Measurements from ENCODE around the gene FERMT2. TPM values are rescaled to one million over a fixed set of nuclear protein-coding genes. Genes with fewer than 3 reads are reported as not detected.

Gene FERMT2
- total RNA-seq, 6 experiments from 2014 or later, result 40.4 to 64.5 (median 53.3) TPM

DNA sequence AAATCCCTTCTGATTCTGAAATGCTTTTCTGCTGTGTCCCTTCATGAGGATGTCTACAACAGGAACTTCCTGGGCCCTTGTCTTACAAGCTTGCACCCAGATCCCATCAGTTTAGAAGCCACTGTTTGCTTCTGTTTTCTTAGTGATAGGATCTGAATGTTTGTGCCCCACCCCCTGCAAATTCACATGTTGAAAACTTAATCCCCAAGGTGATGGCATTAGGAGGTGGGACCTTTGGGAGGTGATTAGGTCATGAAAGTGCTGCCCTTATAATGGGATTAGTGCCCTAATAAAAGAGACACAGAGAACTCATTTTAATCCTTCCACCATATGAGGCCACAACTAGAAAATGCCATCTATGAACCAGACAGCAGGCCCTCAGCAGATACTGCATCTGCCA lies 123.4 kb downstream of the FERMT2 start:
- DNase-seq (no peak), ATAC-seq (no peak)
- H3K4me1 ChIP-seq, result peaks cover 0 to 13% (median 2%) of the 10 kb centered on the region in 4 donors
- H3K27ac ChIP-seq, result no peak overlapping the region
- H3K36me3 ChIP-seq, result no peaks in the 10 kb centered on the region
- H3K9me3 ChIP-seq, result no peaks in the 10 kb centered on the region
- intact Hi-C loops (cut with DNase I), result loop anchor here (10.0 kb wide), 2 partner anchors 127 to 227 kb away; partner anchors contain the start of gene FERMT2 (in 1 of the 2)
- no peak overlapping the region for H3K4me3 ChIP-seq
- TF ChIP-seq POLR2A (IDR thresholded peaks at IDR 0.05), result no peak
- TF ChIP-seq, protein P1, sequence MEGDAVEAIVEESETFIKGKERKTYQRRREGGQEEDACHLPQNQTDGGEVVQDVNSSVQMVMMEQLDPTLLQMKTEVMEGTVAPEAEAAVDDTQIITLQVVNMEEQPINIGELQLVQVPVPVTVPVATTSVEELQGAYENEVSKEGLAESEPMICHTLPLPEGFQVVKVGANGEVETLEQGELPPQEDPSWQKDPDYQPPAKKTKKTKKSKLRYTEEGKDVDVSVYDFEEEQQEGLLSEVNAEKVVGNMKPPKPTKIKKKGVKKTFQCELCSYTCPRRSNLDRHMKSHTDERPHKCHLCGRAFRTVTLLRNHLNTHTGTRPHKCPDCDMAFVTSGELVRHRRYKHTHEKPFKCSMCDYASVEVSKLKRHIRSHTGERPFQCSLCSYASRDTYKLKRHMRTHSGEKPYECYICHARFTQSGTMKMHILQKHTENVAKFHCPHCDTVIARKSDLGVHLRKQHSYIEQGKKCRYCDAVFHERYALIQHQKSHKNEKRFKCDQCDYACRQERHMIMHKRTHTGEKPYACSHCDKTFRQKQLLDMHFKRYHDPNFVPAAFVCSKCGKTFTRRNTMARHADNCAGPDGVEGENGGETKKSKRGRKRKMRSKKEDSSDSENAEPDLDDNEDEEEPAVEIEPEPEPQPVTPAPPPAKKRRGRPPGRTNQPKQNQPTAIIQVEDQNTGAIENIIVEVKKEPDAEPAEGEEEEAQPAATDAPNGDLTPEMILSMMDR (IDR thresholded peaks at IDR 0.05), result no peak
- H3K27me3 ChIP-seq, result no peaks in the 10 kb centered on the region

DNA sequence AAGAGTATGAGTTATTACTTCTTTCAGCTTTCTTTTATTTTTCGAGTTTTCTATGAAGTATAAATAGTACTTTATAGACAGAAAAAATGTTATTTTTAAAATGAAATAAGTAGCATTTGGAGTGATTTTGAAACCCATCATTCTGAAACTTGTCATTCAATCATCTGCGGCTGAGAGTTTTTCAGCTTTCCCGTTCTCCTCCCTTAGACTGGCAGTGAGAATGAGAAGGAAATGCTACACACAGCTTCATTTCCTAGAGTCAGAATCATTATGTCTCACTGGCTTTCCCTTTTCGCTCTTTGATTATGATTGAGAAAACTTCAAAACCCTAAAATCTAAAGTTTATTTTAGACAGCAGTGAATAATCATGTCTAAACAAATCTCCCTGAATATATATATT lies 125.8 kb downstream of the FERMT2 start:
- ATAC-seq (no peak), DNase-seq (no peak)
- TF ChIP-seq, protein P1 (IDR thresholded peaks at IDR 0.05), result no peak
- no peak for TF ChIP-seq POLR2A (IDR thresholded peaks at IDR 0.05)
- intact Hi-C loops (cut with DNase I), result loop anchor here (10.0 kb wide), 2 partner anchors 130 to 230 kb away; partner anchors contain the start of gene FERMT2 (in 1 of the 2)
- Histone ChIP-seq H3K27me3 (no peaks in the 10 kb centered on the region), H3K27ac (no peak overlapping the region), H3K36me3 (no peaks in the 10 kb centered on the region), H3K4me1 (peaks cover 0 to 19% (median 8%) of the 10 kb centered on the region in 4 donors), H3K9me3 (no peaks in the 10 kb centered on the region), H3K4me3 (no peak overlapping the region)
- WGBS (ENCODE audit: insufficient coverage, low coverage, low lambda C conversion rate, missing lambda C conversion rate), result 27% methylated on average over 4 of the region's 4 CpGs

DNA sequence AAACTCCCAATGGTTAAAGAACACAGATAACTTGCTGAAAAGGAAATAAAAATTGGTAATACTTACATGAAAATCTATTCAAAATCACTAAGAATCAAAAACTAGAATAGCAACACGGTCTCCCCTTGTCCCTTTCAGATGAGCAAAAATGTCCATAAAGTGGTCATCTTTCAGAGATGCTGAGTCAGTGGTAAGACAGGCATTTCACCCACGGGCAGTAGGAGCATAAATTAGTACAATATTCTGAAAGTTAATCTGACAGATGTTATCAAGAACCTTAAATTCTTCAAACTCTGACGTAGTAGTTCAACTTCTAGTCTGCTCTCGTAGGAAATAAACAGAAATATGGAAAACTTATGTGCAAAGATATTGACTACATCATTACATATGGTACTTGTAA lies 126.4 kb downstream of the FERMT2 start:
- H3K27me3 ChIP-seq, result no peaks in the 10 kb centered on the region
- H3K4me1 ChIP-seq, result peaks cover 0 to 19% (median 8%) of the 10 kb centered on the region in 4 donors
- 39% methylated on average over 4 of the region's 4 CpGs for WGBS (ENCODE audit: insufficient coverage, low coverage, low lambda C conversion rate, missing lambda C conversion rate)
- H3K27ac ChIP-seq, result no peak overlapping the region
- H3K36me3 ChIP-seq, result no peaks in the 10 kb centered on the region
- ATAC-seq, result no peak
- TF ChIP-seq, protein P1 (IDR thresholded peaks at IDR 0.05), result no peak
- no peak for TF ChIP-seq POLR2A (IDR thresholded peaks at IDR 0.05)
- H3K9me3 ChIP-seq, result no peaks in the 10 kb centered on the region
- H3K4me3 ChIP-seq, result peak overlapping the region in 1 of 3 donors; percentile 20
- intact Hi-C loops (cut with DNase I), result loop anchor here (10.0 kb wide), 2 partner anchors 130 to 230 kb away; partner anchors contain the start of gene FERMT2 (in 1 of the 2)
- no peak for DNase-seq

DNA sequence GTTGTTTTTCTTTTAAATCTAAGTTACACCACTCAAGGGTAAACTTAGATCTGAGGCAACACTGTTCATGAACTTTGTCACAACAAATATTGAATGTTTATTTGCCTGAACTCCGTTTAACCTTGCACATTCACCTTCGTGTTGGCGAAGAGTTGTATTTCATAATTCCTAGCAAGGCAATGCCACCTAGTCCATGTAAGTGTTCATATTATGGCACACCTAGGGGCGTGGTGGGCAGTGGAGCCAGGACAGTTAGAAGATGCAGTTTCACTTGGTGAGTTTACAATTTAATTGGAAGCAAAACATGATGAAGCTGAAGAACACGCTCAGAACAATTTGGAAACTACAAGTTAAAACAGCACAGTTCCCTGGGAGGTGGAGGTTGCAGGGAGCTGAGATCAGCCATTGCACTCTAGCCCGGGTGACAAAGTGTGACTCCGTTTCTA lies 129.0 kb downstream of the FERMT2 start:
- WGBS (ENCODE audit: insufficient coverage, low coverage, low lambda C conversion rate, missing lambda C conversion rate), result 27% methylated on average over 7 of the region's 7 CpGs
- no peaks in the 10 kb centered on the region for H3K36me3 ChIP-seq
- H3K4me3 ChIP-seq, result peak overlapping the region in 2 of 3 donors; percentile 16 to 18
- H3K4me1 ChIP-seq, result peaks cover 0 to 19% (median 8%) of the 10 kb centered on the region in 4 donors
- no peaks in the 10 kb centered on the region for H3K9me3 ChIP-seq
- DNase-seq (peak; percentile 44 to 76 (median 68)), ATAC-seq (peak; percentile 90 to 96 (median 91))
- TF ChIP-seq, protein P1 (IDR thresholded peaks at IDR 0.05), result no peak
- no peak for TF ChIP-seq POLR2A (IDR thresholded peaks at IDR 0.05)
- peak overlapping the region in 2 of 3 donors; percentile 39 to 70 for H3K27ac ChIP-seq
- intact Hi-C loops (cut with DNase I), result loop anchor here (10.0 kb wide), 2 partner anchors 133 to 233 kb away; partner anchors contain the start of gene FERMT2 (in 1 of the 2)
- no peaks in the 10 kb centered on the region for H3K27me3 ChIP-seq
